HT-29 (cell line): ENCODE results near the gene SORBS1. TPM values are rescaled to one million over a fixed set of nuclear protein-coding genes. Genes with fewer than 3 reads are reported as not detected.
"Not testable (repeated sequence)": the region's sequence is repeated elsewhere in the genome, so short reads cannot be mapped to it uniquely, and the experiment has no call there.

ENCODE experiments used
- DNase-seq: peaks from one replicate; pipeline ENCODE4 v3.0.0-alpha.2; 2015; ENCODE audit warnings: low spot score
- total RNA-seq: library from RNA; depleted of rRNA; stranded (reverse); fragments of >200 nt; shearing (Covaris generic); gene quantifications from 2 replicates; pipeline ENCODE4 v1.2.3, GENCODE V29; 2014

Gene SORBS1
- total RNA-seq, 1 experiment from 2014 or later = 1.3 TPM

DNA sequence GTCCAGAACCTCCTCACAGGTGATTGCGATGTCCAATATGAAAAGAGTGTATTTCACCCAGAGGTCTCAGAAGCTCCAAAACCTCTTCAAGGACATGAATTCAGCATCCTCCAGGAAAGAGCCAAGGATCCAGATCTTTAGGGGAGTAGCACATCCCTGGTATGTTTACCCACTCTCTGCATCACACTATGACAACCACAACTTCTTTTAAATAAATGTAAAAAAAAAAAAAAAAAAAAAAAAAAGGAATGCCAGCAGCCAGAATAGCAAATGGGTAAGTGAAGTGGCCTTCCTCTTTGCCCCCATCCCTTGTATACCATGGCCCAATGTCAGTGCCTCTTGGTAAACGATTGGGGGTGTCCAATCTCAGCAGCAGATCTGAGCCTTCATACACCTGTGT, 67.3 kb downstream of the SORBS1 start:
- DNase-seq = no peak

DNA sequence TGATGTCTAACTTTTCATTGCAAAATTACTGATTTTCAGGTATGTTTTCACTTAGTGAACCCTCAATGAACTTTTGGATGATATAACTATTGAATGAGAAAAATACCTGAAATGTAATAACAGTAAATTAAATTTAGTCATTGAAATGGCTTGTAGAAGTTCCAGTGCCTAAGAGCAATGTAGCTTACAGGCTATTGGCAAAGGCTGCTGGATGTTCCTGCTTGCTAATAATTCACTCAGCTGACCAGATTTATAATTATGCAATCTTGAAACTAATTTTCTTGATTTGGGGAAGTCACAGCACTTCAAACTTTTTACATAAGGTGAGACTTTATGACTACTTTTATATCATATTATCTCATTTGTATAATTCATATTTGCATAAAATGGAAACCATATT, 73.2 kb downstream of the SORBS1 start:
- no peak for DNase-seq

DNA sequence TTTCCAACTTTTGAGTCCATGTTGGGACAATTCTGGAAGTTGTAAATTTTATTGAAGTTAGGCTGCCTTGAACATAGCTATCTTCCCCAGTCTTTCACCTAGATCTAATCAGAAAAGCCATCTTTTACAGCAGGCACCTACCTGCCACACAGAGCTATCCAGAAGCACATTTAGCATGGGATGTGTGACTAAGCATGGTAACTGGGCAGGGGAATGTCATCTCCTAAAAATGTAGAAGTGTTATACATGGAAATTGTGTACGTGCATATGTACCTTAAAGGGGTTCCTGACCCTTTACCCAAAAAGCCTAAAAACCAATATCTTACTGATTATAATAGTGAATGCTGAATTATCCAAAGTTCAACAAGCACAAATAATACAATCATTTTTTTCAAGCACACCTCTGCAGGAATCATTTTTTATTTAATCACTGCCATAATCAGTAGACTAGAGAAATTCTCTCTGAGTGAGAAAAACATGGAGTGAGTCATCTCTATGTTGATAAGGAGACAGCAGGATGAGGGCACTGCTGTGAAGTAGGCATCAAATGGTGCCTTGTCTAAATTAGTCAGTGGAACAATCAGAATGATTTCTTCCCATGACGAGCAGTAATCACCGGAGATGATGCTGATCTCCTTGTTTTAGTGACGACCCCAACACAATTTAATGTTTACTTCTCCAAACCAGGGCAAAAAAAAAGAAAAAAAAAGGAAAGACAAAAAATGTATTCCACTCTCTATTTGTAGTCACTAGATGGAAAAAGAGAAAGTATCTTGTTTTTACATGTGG, 75.9 kb downstream of the SORBS1 start:
- DNase-seq = no peak

DNA sequence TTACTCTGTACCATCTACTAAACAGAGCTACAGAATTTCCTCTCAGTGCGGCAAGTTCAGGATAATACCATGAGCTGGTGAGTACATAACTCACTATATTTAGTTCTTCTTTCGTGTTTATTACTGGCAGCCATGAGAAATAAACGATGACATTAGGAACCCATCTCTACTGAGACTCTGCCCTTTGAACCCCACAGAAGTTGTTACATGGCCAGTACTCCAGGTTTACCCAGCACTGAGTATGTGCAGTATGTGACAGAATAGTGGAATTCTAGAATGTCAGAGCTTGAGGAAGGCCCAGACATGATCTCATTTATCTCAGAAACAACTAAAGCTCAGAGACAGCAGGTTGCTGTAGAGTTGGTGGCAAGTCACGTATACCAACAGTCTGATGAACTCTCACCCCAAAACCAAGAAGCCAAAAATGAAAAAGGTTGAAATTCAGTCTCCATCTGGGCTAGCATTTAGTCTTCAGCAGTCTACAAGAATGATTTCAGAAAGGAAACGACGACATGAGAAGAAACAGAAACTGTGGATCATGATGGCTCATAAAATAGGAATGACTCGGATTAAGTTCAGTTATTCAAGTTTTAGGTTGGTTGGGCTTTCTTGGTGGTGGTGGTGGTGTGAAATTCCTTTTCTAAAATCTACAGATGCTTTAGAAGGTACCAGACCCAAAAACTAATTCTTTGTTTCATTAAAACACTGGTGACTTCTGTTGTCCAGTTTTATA, 78.5 kb downstream of the SORBS1 start:
- DNase-seq = no peak

DNA sequence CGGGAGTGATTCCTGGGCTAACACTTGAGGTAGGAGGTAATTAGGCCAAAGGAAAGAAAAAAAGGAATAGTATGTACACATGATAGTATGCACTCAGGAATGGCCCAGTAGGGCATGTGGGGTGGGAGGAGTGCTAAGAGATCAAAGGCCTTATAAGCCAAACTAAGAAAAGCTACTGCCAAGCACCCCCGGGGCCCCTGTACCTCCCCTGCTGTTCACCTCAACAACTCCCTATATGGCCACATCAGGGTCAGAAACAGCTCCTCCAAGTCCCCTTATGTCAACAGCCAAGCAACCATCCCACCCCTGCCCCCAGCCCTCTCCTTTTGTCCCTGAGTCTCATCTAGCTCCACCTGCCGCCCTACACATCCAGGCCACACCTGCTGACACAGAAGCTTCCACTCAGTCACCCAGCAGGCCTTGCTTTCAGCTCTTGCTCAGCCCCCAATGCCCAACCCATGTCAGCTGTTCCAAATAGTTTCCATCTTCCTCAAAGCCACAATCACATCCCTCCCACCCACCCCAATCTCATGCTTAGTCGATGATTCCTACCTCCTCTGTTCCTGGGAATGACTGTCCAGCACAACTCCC, 80.2 kb downstream of the SORBS1 start:
- no peak for DNase-seq

- DNase-seq = no peak
These were observed 80.9 kb downstream of the SORBS1 start for GRCh38 chr10:95480102-95480900.

DNA sequence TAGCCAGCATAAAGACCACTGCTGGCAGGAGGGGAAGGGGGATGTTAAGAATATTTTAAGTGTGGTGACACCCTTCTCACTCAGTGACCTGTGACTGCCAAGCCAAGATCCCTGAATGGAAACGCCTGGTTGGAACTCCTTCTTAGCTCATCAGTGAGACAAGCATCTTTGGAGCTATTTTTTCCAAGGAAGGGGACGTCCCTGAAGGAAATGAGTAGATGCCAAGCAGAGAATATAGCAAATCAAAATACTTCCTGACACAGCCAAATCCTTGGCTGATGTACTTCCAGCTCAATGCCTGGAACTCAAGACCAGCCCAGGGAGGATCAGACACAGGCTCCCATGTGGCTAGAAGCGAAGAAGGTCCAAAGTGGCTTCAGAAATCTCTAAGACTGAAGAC, 82.2 kb downstream of the SORBS1 start:
- no peak for DNase-seq

GRCh38 chr10:95478185-95478584, 83.0 kb downstream of the SORBS1 start:
- no peak for DNase-seq

DNA sequence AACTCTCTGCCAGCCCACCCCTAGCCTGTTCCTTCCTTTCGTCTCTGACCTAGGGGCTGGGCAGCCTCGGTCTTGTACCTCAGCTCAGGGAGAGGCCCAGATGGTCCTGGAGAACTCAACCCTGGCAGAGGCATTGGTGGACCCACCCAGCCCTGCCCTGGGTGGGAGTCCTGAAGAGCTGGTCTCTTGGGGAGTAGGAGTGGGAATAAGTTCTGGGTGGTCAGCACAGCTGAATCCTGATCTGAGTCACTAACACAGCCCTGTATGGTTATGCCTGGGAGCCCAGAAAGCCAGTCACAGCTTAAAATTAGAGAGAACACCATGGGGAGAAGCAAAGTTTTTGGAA, 84.0 kb downstream of the SORBS1 start:
- no peak for DNase-seq

DNA sequence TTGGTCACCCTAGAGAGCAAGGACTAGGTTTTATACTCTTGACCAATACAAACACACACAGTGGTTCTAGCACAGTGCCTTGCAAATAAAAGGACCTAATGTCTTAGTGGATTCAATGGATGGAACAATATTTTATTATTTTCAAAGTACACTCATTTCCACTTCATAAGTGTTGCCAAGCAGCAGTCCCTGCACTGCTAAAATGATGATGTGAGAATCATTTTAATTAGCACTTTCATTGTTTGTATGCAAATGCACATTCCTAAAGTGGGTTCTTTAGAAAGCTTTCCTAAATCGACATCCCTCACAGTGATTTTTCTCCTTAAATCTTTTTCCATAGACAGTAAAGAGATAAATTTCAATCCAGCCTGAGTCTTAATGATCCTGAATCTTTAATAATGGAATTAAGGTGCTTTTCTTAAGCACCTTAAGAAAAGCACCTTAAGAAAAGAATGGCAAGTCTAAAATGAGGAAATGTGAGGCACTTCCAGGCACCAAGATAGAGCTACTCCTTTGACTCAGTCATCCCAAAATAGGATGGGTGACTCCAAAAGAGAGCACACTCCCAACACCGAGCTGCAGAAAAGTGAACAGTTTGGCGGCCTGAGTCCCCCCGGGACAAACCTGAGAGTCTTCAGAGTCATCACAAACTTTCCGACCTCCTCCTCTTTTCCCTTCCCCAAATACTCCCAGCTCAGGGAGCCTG, 84.5 kb downstream of the SORBS1 start:
- no peak for DNase-seq

- no peak for DNase-seq
These were observed 85.2 kb downstream of the SORBS1 start for GRCh38 chr10:95475827-95476468.

GRCh38 chr10:95475003-95475383, 86.2 kb downstream of the SORBS1 start:
- no peak for DNase-seq

- DNase-seq = no peak
These were observed 86.8 kb downstream of the SORBS1 start for GRCh38 chr10:95474228-95475002.

GRCh38 chr10:95472304-95473088, 88.7 kb downstream of the SORBS1 start:
- DNase-seq = no peak

- DNase-seq = no peak
These were observed 91.5 kb downstream of the SORBS1 start for GRCh38 chr10:95469676-95470075.

GRCh38 chr10:95469251-95469650, 91.9 kb downstream of the SORBS1 start:
- no peak for DNase-seq

DNA sequence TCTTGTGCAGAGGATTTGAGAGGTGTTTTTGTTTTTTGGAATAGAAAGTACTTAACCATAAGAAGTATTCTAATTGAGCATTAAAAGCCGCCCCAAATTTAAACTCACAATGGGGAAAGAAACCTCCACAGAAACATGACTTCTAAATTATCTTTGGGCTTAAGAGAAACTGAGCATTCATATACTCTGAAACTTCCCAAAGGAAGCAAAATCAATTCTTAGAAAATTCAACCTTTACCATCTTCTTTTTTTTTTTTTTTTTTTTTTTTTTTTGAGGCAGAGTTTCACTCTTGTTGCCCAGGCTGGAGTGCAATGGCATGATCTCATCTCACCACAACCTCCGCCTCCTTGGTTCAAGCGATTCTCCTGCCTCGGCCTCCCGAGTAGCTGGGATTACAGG, 93.5 kb downstream of the SORBS1 start:
- DNase-seq = not testable (repeated sequence)

DNA sequence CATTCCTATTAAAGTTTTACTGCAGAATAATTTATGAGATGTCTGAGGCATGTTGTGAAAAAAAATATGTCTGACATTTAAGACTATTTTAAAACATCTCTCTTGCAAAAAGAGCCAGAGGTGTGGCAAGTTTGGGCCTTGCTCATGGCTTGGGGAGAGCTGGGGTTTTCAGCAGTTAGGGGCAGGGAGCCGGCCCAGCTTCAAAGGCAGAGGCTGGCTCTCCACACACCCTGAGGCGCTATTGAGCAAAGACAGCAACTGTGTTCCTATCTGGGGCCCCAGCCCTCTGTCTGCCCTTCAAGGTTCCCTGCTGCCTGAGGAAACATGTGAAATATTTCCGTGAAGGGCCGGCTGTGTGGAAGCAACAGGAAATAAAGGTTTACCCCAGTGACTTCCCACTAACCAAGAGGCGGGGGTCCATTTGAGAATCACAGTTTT, 94.0 kb downstream of the SORBS1 start:
- peak; percentile 14 for DNase-seq

DNA sequence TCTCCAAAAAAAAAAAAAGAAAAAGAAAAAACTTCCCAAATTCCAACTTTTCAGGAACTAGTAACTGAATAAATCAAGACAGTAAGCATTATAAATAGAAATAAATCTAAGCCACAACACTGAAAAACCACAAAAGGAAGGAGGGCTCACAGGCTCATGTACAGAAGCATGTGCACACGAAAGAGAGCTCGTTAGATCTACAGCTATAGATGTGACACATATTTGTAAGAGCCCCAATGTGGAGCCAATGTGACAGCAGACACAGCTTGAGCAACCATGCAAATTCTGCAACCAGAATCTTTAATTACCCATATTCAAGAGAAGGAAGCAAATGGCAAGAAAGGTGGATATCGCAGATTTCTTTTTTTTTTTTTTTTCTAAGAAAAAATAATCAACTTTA, 94.7 kb downstream of the SORBS1 start:
- DNase-seq = no peak
